OCI-M2 (cell line): ENCODE results near the gene TSEN34.
A peak's percentile ranks its signal among the peaks of the same experiment; 100 is the strongest.
"Not testable (repeated sequence)": the region's sequence is repeated elsewhere in the genome, so short reads cannot be mapped to it uniquely, and the experiment has no call there.

Experiments used
- DNase-seq: peaks from one replicate; lab custom pipeline; 2025; ENCODE audit not compliant: unreplicated experiment; lab: John Stamatoyannopoulos, UW

Gene TSEN34

GRCh38 chr19:54160182-54160811 is 30.8 kb upstream of the TSEN34 start:
- DNase-seq: no peak

GRCh38 chr19:54160854-54161253 is 30.3 kb upstream of the TSEN34 start:
- no peak for DNase-seq

GRCh38 chr19:54162241-54162805 is 28.8 kb upstream of the TSEN34 start:
- no peak for DNase-seq

GRCh38 chr19:54162884-54163283 is 28.2 kb upstream of the TSEN34 start:
- DNase-seq: no peak

GRCh38 chr19:54164369-54165068 is 26.6 kb upstream of the TSEN34 start:
- no peak for DNase-seq

GRCh38 chr19:54165222-54165621 is 25.9 kb upstream of the TSEN34 start:
- no peak for DNase-seq

GRCh38 chr19:54168174-54168917 is 22.8 kb upstream of the TSEN34 start:
- peak; percentile 91 for DNase-seq

- DNase-seq: no peak
Measured at GRCh38 chr19:54169149-54169740, 21.9 kb upstream of the TSEN34 start.

GRCh38 chr19:54171736-54172431 is 19.2 kb upstream of the TSEN34 start:
- DNase-seq: not testable (repeated sequence)

- no peak for DNase-seq
Measured at GRCh38 chr19:54172471-54173358, 18.4 kb upstream of the TSEN34 start, which contains the start of gene TMC4. Gene TMC4 (minus strand): TSS chr19:54173160. CDS start chr19:54173117, 43 bp downstream.

- no peak for DNase-seq
Measured at GRCh38 chr19:54173359-54173699, 17.8 kb upstream of the TSEN34 start.

GRCh38 chr19:54173951-54174834 is 16.9 kb upstream of the TSEN34 start:
- no peak for DNase-seq

GRCh38 chr19:54178581-54179261 is 12.4 kb upstream of the TSEN34 start:
- DNase-seq: no peak

- DNase-seq: no peak
Measured at GRCh38 chr19:54179262-54179852, 11.8 kb upstream of the TSEN34 start.

- no peak for DNase-seq
Measured at GRCh38 chr19:54179921-54180461, 11.1 kb upstream of the TSEN34 start.

GRCh38 chr19:54180691-54181091 is 10.4 kb upstream of the TSEN34 start:
- DNase-seq: no peak

- DNase-seq: not testable (repeated sequence)
Measured at GRCh38 chr19:54181894-54182293, 9.2 kb upstream of the TSEN34 start.

- no peak for DNase-seq
Measured at GRCh38 chr19:54183431-54183830, 7.7 kb upstream of the TSEN34 start.
